Measurements from ENCODE around the gene CD300E.
"Not testable (repeated sequence)": the region's sequence is repeated elsewhere in the genome, so short reads cannot be mapped to it uniquely, and the experiment has no call there.

Gene CD300E

GRCh38 chr17:74591503-74591902, 32.0 kb downstream of the CD300E start:
- TF ChIP-seq CTCF (IDR thresholded peaks at IDR 0.05) = no peak
- no peak overlapping the region for H3K4me3 ChIP-seq
- no peak for DNase-seq (ENCODE audit: low spot score)
- no peak overlapping the region for H3K27ac ChIP-seq

GRCh38 chr17:74585711-74586110, 37.8 kb downstream of the CD300E start:
- DNase-seq (ENCODE audit: low spot score) = no peak
- no peak for TF ChIP-seq CTCF (IDR thresholded peaks at IDR 0.05)
- H3K4me3 ChIP-seq = no peak overlapping the region
- H3K27ac ChIP-seq = no peak overlapping the region

- no peak overlapping the region for H3K27ac ChIP-seq
Measured at GRCh38 chr17:74584292-74585060, 39.1 kb downstream of the CD300E start.

GRCh38 chr17:74582633-74583032, 40.9 kb downstream of the CD300E start:
- DNase-seq (ENCODE audit: low spot score) = no peak
- H3K4me3 ChIP-seq = no peak overlapping the region
- H3K27ac ChIP-seq = no peak overlapping the region
- no peak for TF ChIP-seq CTCF (IDR thresholded peaks at IDR 0.05)

More at GRCh38 chr17:74584292-74585060, 39.1 kb downstream of the CD300E start:
- H3K4me3 ChIP-seq = no peak overlapping the region
- DNase-seq (ENCODE audit: low spot score) = no peak
- no peak for TF ChIP-seq CTCF (IDR thresholded peaks at IDR 0.05)

GRCh38 chr17:74579900-74580299, 43.6 kb downstream of the CD300E start:
- TF ChIP-seq CTCF (IDR thresholded peaks at IDR 0.05) = no peak
- DNase-seq (ENCODE audit: low spot score) = no peak

GRCh38 chr17:74578979-74579378, 44.6 kb downstream of the CD300E start:
- TF ChIP-seq CTCF (IDR thresholded peaks at IDR 0.05) = no peak
- no peak overlapping the region for H3K27ac ChIP-seq
- no peak for DNase-seq (ENCODE audit: low spot score)
- H3K4me3 ChIP-seq = no peak overlapping the region

More at GRCh38 chr17:74579900-74580299, 43.6 kb downstream of the CD300E start:
- no peak overlapping the region for H3K4me3 ChIP-seq
- H3K27ac ChIP-seq = no peak overlapping the region

GRCh38 chr17:74574489-74575142, 48.9 kb downstream of the CD300E start:
- H3K27ac ChIP-seq = no peak overlapping the region
- DNase-seq (ENCODE audit: low spot score) = no peak
- TF ChIP-seq CTCF (IDR thresholded peaks at IDR 0.05) = no peak
- H3K4me3 ChIP-seq = no peak overlapping the region

GRCh38 chr17:74573635-74574034, 49.9 kb downstream of the CD300E start:
- DNase-seq (ENCODE audit: low spot score); H3K27ac ChIP-seq: not testable (repeated sequence)

More at GRCh38 chr17:74573635-74574034, 49.9 kb downstream of the CD300E start:
- not testable (repeated sequence) for H3K4me3 ChIP-seq
